Brain microvascular endothelial cell (primary cell): ENCODE results near the gene PRKN.
A peak's percentile ranks its signal among the peaks of the same experiment; 100 is the strongest.

Source experiments
- DNase-seq: peaks from one replicate; pipeline ENCODE4 v3.0.0-alpha.2; 2020
- H3K27ac ChIP-seq: fragments of 250-450 bp; sonication (Bioruptor Pico); 2 replicates; pipeline ENCODE4 v1.5.1; 2020; ENCODE audit warnings: mild to moderate bottlenecking, moderate library complexity
- H3K27me3 ChIP-seq: fragments of 250-450 bp; sonication (Bioruptor Pico); replicated peaks from 2 replicates; pipeline ENCODE4 v1.5.1; 2020; ENCODE audit warnings: mild to moderate bottlenecking
- H3K36me3 ChIP-seq: fragments of 250-450 bp; sonication (Bioruptor Pico); replicated peaks from 2 replicates; pipeline ENCODE4 v1.5.1; 2020; ENCODE audit warnings: mild to moderate bottlenecking
- H3K4me3 ChIP-seq: 2 replicates; pipeline ENCODE4 v1.5.1; 2011; ENCODE audit warnings: low read depth, mild to moderate bottlenecking, control low read depth, low read length, moderate library complexity
- in situ Hi-C: cut with HindIII; loops from 2 replicates; pipeline ENCODE4 v1.10.0; 2017; ENCODE audit warnings: low sequenced_read_pairs, low pct_ligation_motif_present
- TF ChIP-seq, protein P1 (sequence below): IDR thresholded peaks from 2 replicates; pipeline ENCODE4 v1.5.1; 2011; ENCODE audit warnings: low read depth, mild to moderate bottlenecking, moderate library complexity, low read length, control low read depth, inconsistent platforms; ENCODE audit errors: missing control alignments

The PRKN gene

DNA sequence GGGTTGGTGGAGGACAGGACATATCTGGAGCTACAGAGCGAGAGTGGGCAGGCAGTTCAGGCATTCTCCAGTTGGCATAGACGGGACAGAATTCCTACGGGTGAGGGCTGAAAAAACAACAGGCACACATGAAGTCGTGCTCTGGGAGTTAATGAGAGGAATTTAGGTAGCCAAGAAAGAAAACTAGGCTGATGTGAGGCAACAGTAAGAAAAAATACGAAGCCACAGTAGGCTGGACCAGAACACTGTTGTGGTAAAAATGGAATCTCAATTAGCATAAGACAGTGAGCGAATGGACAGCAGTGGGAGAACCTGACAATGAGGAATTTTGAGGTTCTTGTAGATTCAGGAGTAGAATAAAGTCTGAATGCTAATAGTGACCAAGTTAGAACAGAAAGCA is 965.6 kb downstream of the PRKN start:
- no peak for DNase-seq
- H3K27ac ChIP-seq, result no peak overlapping the region
- in situ Hi-C loops, result no loop called here
- TF ChIP-seq, protein P1, sequence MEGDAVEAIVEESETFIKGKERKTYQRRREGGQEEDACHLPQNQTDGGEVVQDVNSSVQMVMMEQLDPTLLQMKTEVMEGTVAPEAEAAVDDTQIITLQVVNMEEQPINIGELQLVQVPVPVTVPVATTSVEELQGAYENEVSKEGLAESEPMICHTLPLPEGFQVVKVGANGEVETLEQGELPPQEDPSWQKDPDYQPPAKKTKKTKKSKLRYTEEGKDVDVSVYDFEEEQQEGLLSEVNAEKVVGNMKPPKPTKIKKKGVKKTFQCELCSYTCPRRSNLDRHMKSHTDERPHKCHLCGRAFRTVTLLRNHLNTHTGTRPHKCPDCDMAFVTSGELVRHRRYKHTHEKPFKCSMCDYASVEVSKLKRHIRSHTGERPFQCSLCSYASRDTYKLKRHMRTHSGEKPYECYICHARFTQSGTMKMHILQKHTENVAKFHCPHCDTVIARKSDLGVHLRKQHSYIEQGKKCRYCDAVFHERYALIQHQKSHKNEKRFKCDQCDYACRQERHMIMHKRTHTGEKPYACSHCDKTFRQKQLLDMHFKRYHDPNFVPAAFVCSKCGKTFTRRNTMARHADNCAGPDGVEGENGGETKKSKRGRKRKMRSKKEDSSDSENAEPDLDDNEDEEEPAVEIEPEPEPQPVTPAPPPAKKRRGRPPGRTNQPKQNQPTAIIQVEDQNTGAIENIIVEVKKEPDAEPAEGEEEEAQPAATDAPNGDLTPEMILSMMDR, result no peak
- H3K27me3 ChIP-seq, result no peaks in the 10 kb centered on the region
- H3K36me3 ChIP-seq, result no peaks in the 10 kb centered on the region
- no peak overlapping the region for H3K4me3 ChIP-seq

DNA sequence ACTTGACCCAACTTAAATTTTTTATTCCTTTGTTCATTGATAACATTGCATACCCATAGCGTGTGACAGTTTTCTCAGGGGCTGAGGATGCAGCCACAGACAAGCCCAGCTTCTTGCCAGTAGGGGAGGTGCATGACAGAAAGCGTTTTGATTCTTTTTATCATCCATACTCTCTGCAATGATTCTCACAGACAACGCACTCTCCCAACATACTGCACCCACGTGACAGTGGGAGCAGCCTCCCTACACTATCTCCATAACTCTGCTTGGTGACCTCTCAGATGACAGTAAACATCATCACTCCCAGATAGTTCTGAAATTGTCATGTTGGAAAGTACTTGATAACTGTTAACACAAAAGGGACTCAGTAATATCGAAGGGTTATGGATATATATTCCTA is 972.5 kb downstream of the PRKN start:
- Histone ChIP-seq H3K4me3 (no peak overlapping the region), H3K36me3 (no peaks in the 10 kb centered on the region), H3K27me3 (no peaks in the 10 kb centered on the region), H3K27ac (no peak overlapping the region)
- no peak for DNase-seq
- in situ Hi-C loops, result no loop called here
- TF ChIP-seq, protein P1, result no peak

DNA sequence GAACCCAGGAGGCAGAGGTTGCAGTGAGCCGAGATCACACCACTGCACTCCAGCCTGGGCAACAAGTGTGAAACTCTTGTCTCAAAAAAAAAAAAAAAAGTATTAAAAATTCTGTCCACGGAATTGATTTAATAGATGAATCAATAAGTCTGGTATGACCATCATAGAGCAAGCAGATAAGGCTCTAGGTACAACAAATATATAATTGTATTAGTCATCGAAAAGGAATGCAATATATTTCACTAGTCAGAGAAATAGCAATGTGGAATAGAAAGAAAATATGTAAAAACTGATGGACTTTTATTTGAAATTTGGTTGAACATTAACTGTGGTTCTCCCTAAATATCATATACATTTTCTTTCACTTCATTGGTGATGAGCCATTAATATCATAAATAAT is 976.9 kb downstream of the PRKN start:
- Histone ChIP-seq H3K27ac (no peak overlapping the region), H3K27me3 (no peaks in the 10 kb centered on the region), H3K36me3 (no peaks in the 10 kb centered on the region), H3K4me3 (no peak overlapping the region)
- in situ Hi-C loops, result no loop called here
- TF ChIP-seq, protein P1, result no peak
- no peak for DNase-seq

DNA sequence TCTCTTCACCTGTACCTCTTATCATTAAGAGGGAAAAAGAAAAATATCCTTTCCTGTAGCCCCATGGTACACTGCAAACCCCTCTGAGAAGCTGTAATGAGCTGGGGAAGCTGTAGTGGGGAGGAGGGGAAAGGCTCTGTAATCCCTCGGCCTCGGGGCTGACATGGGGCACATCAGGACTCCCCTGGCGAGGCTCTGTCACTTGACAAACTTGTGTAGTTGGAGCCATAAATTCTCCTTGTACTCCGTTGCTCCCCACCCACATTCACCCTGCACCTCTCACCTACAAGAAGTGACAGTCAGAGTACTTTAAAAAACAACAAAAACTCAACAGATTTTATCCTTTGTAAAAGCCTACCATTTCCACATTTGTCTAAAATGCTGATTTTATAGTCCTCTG is 978.0 kb downstream of the PRKN start:
- TF ChIP-seq, protein P1, result no peak
- DNase-seq, result no peak
- Histone ChIP-seq H3K4me3 (no peak overlapping the region), H3K27me3 (no peaks in the 10 kb centered on the region), H3K36me3 (no peaks in the 10 kb centered on the region), H3K27ac (no peak overlapping the region)
- in situ Hi-C loops, result no loop called here

DNA sequence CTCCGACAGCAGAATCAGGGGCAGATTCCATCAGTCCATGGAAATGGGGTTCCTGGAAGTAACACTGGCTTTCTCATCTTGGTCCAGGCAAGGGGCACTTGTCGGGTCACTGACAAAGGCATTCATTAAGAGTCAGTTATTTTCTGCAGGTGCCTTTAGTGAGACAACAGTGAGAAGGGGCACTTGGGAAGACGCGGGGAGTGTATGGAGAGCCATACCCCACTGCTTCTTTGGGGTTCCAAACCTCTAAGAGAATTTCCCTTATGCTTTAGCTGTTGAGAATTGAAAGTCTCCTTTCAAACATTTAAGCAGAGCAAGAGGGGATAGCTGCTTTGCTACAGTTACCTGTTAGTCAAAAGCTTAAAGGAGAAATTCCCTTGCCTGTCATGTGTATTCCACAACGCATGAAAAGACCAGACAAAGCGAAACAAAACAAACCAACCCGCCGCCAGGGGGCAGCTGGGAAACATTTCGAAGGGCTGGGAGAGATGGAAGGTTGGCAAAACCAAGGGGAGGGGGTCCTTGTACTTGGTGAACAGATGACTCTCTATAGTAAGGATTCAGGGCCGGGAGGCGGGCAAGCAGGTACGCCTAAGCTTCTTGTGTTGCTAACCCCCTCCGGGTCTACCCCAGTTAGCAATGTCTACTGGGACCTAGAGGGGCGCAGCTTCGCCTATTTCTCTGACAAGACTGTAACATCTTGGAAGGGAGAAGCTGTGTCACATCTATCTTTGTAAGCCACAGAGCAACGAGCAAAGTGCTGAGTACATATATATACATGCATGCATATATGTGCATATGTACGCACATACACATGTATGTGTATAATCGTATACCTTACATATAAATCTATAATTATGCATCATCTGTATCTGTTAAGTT is 978.8 kb downstream of the PRKN start:
- Histone ChIP-seq H3K27me3 (no peaks in the 10 kb centered on the region), H3K4me3 (no peak overlapping the region), H3K36me3 (no peaks in the 10 kb centered on the region), H3K27ac (no peak overlapping the region)
- TF ChIP-seq, protein P1, result peak; percentile 73
- in situ Hi-C loops, result no loop called here
- DNase-seq, result peak; percentile 37

DNA sequence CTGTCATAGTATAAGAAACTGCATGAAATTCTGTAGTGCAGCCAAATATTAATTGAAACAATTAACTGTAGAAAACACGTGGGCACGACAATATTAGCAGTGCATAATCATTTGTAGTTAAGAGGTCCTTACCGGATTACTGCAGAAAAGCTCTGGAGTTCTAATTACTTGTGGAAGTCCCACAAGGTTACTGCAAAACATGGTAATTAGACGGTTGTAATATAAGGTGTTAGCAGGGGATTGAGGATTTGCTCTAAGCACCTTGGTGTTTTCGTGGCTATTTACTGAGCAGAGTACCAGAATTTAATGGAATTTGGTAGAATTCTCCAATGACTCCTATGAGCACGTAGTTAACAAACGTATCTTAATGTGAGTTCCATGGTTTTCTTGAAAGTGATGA is 980.1 kb downstream of the PRKN start:
- TF ChIP-seq, protein P1, result no peak
- DNase-seq, result no peak
- H3K27me3 ChIP-seq, result no peaks in the 10 kb centered on the region
- in situ Hi-C loops, result no loop called here
- no peak overlapping the region for H3K27ac ChIP-seq
- H3K4me3 ChIP-seq, result no peak overlapping the region
- no peaks in the 10 kb centered on the region for H3K36me3 ChIP-seq
